Neural progenitor cell (in vitro differentiated cells): Measurements from ENCODE around the gene ADGRV1. TPM values are rescaled to one million over a fixed set of nuclear protein-coding genes. Genes with fewer than 3 reads are reported as not detected.

ENCODE experiments used
- DNase-seq: peaks from one replicate; pipeline ENCODE4 v3.0.0-alpha.2; 2016; ENCODE audit warnings: low spot score
- H2AFZ ChIP-seq: fragments of 200-600 bp; sonication (generic); replicated peaks from 2 replicates; pipeline ENCODE4 v1.6.1; 2016; ENCODE audit warnings: antibody characterized with exemption
- H3F3A ChIP-seq: fragments of 200-600 bp; sonication (generic); 2 replicates; pipeline ENCODE4 v1.6.1; 2016; ENCODE audit warnings: antibody characterized with exemption, low read depth
- H3K27ac ChIP-seq: fragments of 200-600 bp; sonication (generic); 2 replicates; pipeline ENCODE4 v1.5.1; 2016; ENCODE audit warnings: mild to moderate bottlenecking
- H3K27me3 ChIP-seq: fragments of 200-600 bp; sonication (generic); 2 replicates; pipeline ENCODE4 v1.6.1; 2016; ENCODE audit warnings: mild to moderate bottlenecking, moderate library complexity
- H3K36me3 ChIP-seq: fragments of 200-600 bp; sonication (generic); 2 replicates; pipeline ENCODE4 v1.5.1; 2016
- H3K4me1 ChIP-seq: fragments of 200-600 bp; sonication (generic); 2 replicates; pipeline ENCODE4 v1.6.1; 2016; ENCODE audit warnings: mixed run types
- H3K4me2 ChIP-seq: fragments of 200-600 bp; sonication (generic); 2 replicates; pipeline ENCODE4 v1.6.1; 2016
- H3K4me3 ChIP-seq: fragments of 200-600 bp; sonication (generic); 2 replicates; pipeline ENCODE4 v1.5.1; 2016
- H3K79me2 ChIP-seq: fragments of 200-600 bp; sonication (generic); 2 replicates; pipeline ENCODE4 v1.6.1; 2016; ENCODE audit warnings: low read depth
- H3K9ac ChIP-seq: fragments of 200-600 bp; sonication (generic); 2 replicates; pipeline ENCODE4 v1.6.1; 2016
- H3K9me3 ChIP-seq: fragments of 200-600 bp; sonication (generic); 2 replicates; pipeline ENCODE4 v1.5.1; 2016; ENCODE audit warnings: low read depth
- H4K20me1 ChIP-seq: fragments of 200-600 bp; sonication (generic); 2 replicates; pipeline ENCODE4 v1.6.1; 2016; ENCODE audit warnings: low read depth
- H3K27ac Mint-ChIP-seq: 3 replicates; pipeline ENCODE4 v1.8.0; 2021; ENCODE audit warnings: mixed read lengths
- H3K27me3 Mint-ChIP-seq: 2 replicates; pipeline ENCODE4 v1.8.0; 2022; ENCODE audit warnings: low read depth, mild to moderate bottlenecking, inconsistent platforms, moderate library complexity, mixed read lengths; ENCODE audit not compliant: insufficient read depth
- H3K36me3 Mint-ChIP-seq: 3 replicates; pipeline ENCODE4 v1.8.0; 2021; ENCODE audit warnings: mixed read lengths
- H3K4me1 Mint-ChIP-seq: 3 replicates; pipeline ENCODE4 v1.8.0; 2021; ENCODE audit warnings: mixed read lengths
- H3K4me3 Mint-ChIP-seq: 3 replicates; pipeline ENCODE4 v1.8.0; 2021; ENCODE audit warnings: mild to moderate bottlenecking, moderate library complexity, mixed read lengths
- H3K9me3 Mint-ChIP-seq: 3 replicates; pipeline ENCODE4 v1.8.0; 2020; ENCODE audit warnings: mixed read lengths
- CTCF ChIP-seq: fragments of 200-600 bp; sonication (generic); IDR thresholded peaks from 2 replicates; pipeline ENCODE4 v1.5.1; 2017; ENCODE audit warnings: antibody characterized with exemption, mild to moderate bottlenecking
- EZH2 ChIP-seq: fragments of 200-600 bp; sonication (generic); IDR thresholded peaks from 2 replicates; pipeline ENCODE4 v1.6.1; 2017; ENCODE audit warnings: antibody characterized with exemption, mild to moderate bottlenecking, moderate library complexity
- EZH2phosphoT487 ChIP-seq: fragments of 200-600 bp; sonication (generic); IDR thresholded peaks from 2 replicates; pipeline ENCODE4 v1.6.1; 2017; ENCODE audit warnings: antibody characterized with exemption
- total RNA-seq: library from RNA; depleted of rRNA; stranded (reverse); fragments of >200 nt; gene quantifications from 2 replicates; pipeline ENCODE4 v1.2.3, GENCODE V29; 2015; ENCODE audit warnings: low replicate concordance

ADGRV1 gene
- total RNA-seq, 1 donor from 2014 or later, result 151 TPM

- H3K27me3 Mint-ChIP-seq, result no peaks in the 10 kb centered on the region
- Histone ChIP-seq H4K20me1 (peaks cover 9% of the 10 kb centered on the region), H3K79me2 (no peaks in the 10 kb centered on the region), H3K36me3 (no peaks in the 10 kb centered on the region), H3K4me3 (no peak overlapping the region), H3K27me3 (no peaks in the 10 kb centered on the region), H3K4me2 (no peak overlapping the region), H2AFZ (no peak overlapping the region), H3K27ac (no peak overlapping the region), H3K9me3 (no peaks in the 10 kb centered on the region), H3K9ac (no peak overlapping the region), H3K4me1 (peaks cover 16% of the 10 kb centered on the region), H3F3A (peaks cover 11% of the 10 kb centered on the region)
- DNase-seq, result no peak
- H3K4me3 Mint-ChIP-seq, result no peak overlapping the region
- H3K9me3 Mint-ChIP-seq, result no peaks in the 10 kb centered on the region
- TF ChIP-seq CTCF (no peak), EZH2phosphoT487 (no peak), EZH2 (no peak)
- H3K27ac Mint-ChIP-seq, result peak overlapping the region; percentile 39
- peaks cover 1% of the 10 kb centered on the region for H3K36me3 Mint-ChIP-seq
- peaks cover 14% of the 10 kb centered on the region for H3K4me1 Mint-ChIP-seq
Observed at GRCh38 chr5:91028499-91028956, 469.9 kb downstream of the ADGRV1 start.

GRCh38 chr5:91030521-91031401, 472.2 kb downstream of the ADGRV1 start:
- no peak for DNase-seq
- Histone ChIP-seq H3K36me3 (no peaks in the 10 kb centered on the region), H3K27ac (no peak overlapping the region), H3K4me3 (no peak overlapping the region), H3K27me3 (no peaks in the 10 kb centered on the region), H3K9ac (no peak overlapping the region), H4K20me1 (peaks cover 9% of the 10 kb centered on the region), H3K79me2 (no peaks in the 10 kb centered on the region), H3K9me3 (no peaks in the 10 kb centered on the region), H3K4me2 (no peak overlapping the region), H2AFZ (no peak overlapping the region), H3F3A (peaks cover 11% of the 10 kb centered on the region), H3K4me1 (peaks cover 27% of the 10 kb centered on the region)
- Mint-ChIP-seq H3K36me3 (peaks cover 1% of the 10 kb centered on the region), H3K9me3 (no peaks in the 10 kb centered on the region), H3K27me3 (no peaks in the 10 kb centered on the region), H3K4me1 (peaks cover 17% of the 10 kb centered on the region), H3K27ac (no peak overlapping the region), H3K4me3 (no peak overlapping the region)
- TF ChIP-seq CTCF, result no peak
- no peak for TF ChIP-seq EZH2
- TF ChIP-seq EZH2phosphoT487, result no peak

GRCh38 chr5:91031402-91031752, 472.8 kb downstream of the ADGRV1 start:
- Histone ChIP-seq H3K4me2 (no peak overlapping the region), H3F3A (peaks cover 11% of the 10 kb centered on the region), H3K36me3 (no peaks in the 10 kb centered on the region), H4K20me1 (peaks cover 9% of the 10 kb centered on the region), H3K4me3 (no peak overlapping the region), H3K4me1 (peaks cover 27% of the 10 kb centered on the region), H3K9me3 (no peaks in the 10 kb centered on the region), H3K9ac (no peak overlapping the region), H3K27me3 (no peaks in the 10 kb centered on the region), H2AFZ (no peak overlapping the region), H3K27ac (no peak overlapping the region), H3K79me2 (no peaks in the 10 kb centered on the region)
- Mint-ChIP-seq H3K27me3 (no peaks in the 10 kb centered on the region), H3K36me3 (peaks cover 1% of the 10 kb centered on the region), H3K4me3 (no peak overlapping the region), H3K27ac (no peak overlapping the region), H3K9me3 (no peaks in the 10 kb centered on the region), H3K4me1 (peaks cover 17% of the 10 kb centered on the region)
- no peak for TF ChIP-seq CTCF
- no peak for TF ChIP-seq EZH2
- TF ChIP-seq EZH2phosphoT487, result no peak
- no peak for DNase-seq
